Caco-2 (cell line): ENCODE results near the gene TSPAN8. TPM values are rescaled to one million over a fixed set of nuclear protein-coding genes. Genes with fewer than 3 reads are reported as not detected.

Experiments
- BruUV-seq: library from RNA; stranded (reverse); fragments of 400-500 nt; replicated peaks from 2 replicates; lab custom pipeline; 2021; lab: Mats Ljungman, UMichigan
- CTCF ChIA-PET: fragments of 300-600 bp; sonication (Branson Sonifier 250); formaldehyde crosslinking; loops from one replicate; lab custom pipeline; 2022; ENCODE audit warnings: antibody characterized with exemption; lab: Charles Lee
- POLR2A ChIA-PET: fragments of 300-600 bp; sonication (Branson Sonifier 250); formaldehyde crosslinking; loops from one replicate; lab custom pipeline; 2022; ENCODE audit warnings: antibody characterized with exemption; lab: Charles Lee
- DNase-seq, 2 experiments: peaks; one replicate each; pipeline versions ENCODE4 v3.0.0 to v3.0.0-alpha.2; 2020 to 2022
- H3K27me3 ChIP-seq: replicated peaks from 2 replicates; pipeline ENCODE4 v1.6.0; 2011; ENCODE audit warnings: low read length; ENCODE audit not compliant: control insufficient read depth, insufficient read depth
- H3K36me3 ChIP-seq: 2 replicates; pipeline ENCODE4 v1.5.1; 2011; ENCODE audit warnings: low read length; ENCODE audit not compliant: control insufficient read depth, insufficient read depth
- H3K4me1 ChIP-seq: fragments of 250-450 bp; sonication (Bioruptor Pico); 2 replicates; pipeline ENCODE4 v1.5.1; 2020; ENCODE audit warnings: mild to moderate bottlenecking
- H3K4me3 ChIP-seq: 2 replicates; pipeline ENCODE4 v1.5.1; 2011; ENCODE audit warnings: low read depth, mild to moderate bottlenecking, control low read depth, low read length
- H3K9me3 ChIP-seq: fragments of 250-450 bp; sonication (Bioruptor Pico); 2 replicates; pipeline ENCODE4 v1.5.1; 2020; ENCODE audit warnings: mild to moderate bottlenecking, moderate library complexity
- H3K27ac Mint-ChIP-seq: one replicate; pipeline ENCODE4 v1.8.0; 2022; ENCODE audit warnings: mixed read lengths; ENCODE audit not compliant: unreplicated experiment
- H3K27me3 Mint-ChIP-seq: one replicate; pipeline ENCODE4 v1.8.0; 2022; ENCODE audit warnings: mixed read lengths; ENCODE audit not compliant: insufficient read depth, unreplicated experiment
- H3K36me3 Mint-ChIP-seq: one replicate; pipeline ENCODE4 v1.8.0; 2022; ENCODE audit warnings: mild to moderate bottlenecking, mixed read lengths; ENCODE audit not compliant: insufficient read depth, unreplicated experiment
- H3K4me1 Mint-ChIP-seq: one replicate; pipeline ENCODE4 v1.8.0; 2022; ENCODE audit warnings: low read depth, mixed read lengths; ENCODE audit not compliant: unreplicated experiment
- H3K4me3 Mint-ChIP-seq: one replicate; pipeline ENCODE4 v1.8.0; 2022; ENCODE audit warnings: mild to moderate bottlenecking, moderate library complexity, mixed read lengths; ENCODE audit not compliant: unreplicated experiment
- H3K9me3 Mint-ChIP-seq: one replicate; pipeline ENCODE4 v1.8.0; 2022; ENCODE audit warnings: mixed read lengths; ENCODE audit not compliant: unreplicated experiment
- intact Hi-C: fragments of 100-400 bp; cut with micrococcal nuclease; formaldehyde crosslinking; loops from one replicate; pipeline ENCODE4 v1.10.0; 2022; ENCODE audit not compliant: unreplicated experiment
- total RNA-seq: library from RNA; stranded (reverse); gene quantifications from 2 replicates; pipeline ENCODE4 v1.2.3, GENCODE V29; 2022
- TF ChIP-seq, protein P1 (sequence below), 2 experiments: fragments of 200-600 bp in 1 of 2; IDR thresholded peaks; 1 replicate in 1 of 2; 2 replicates in 1 of 2; pipeline versions ENCODE4 v1.5.1 to v1.8.0; 2011 to 2022; ENCODE audit warnings: antibody characterized with exemption in 1 of 2, control low read depth in 1 of 2, inconsistent platforms in 1 of 2, low read depth in 1 of 2, low read length in 1 of 2, mild to moderate bottlenecking in 1 of 2, moderate library complexity in 1 of 2; ENCODE audit not compliant: insufficient read depth in 1 of 2, severe bottlenecking in 1 of 2, unreplicated experiment in 1 of 2

Gene TSPAN8
- total RNA-seq, 1 experiment from 2014 or later, result 86.4 TPM

DNA sequence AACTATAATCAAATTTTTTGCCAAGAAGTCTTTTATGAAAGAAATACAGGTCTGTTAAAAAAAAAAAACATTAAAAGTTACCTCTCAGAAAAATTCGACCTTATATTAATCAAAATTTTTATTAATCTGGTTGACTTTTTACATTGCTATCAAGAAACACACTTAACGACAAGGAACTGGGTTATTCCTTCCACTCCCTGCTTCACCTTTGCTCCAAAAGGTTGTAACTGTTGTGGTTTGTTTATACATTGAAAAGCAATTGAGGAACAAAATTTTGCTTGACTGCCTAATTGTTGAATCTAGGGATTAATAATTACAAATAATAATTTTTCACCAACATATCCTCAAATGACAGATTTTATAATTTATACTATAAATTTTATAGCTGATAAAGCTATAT, 28.4 kb downstream of the TSPAN8 start:
- no peaks in the 10 kb centered on the region for H3K9me3 Mint-ChIP-seq
- no peak for DNase-seq
- H3K27me3 ChIP-seq, result no peaks in the 10 kb centered on the region
- peaks cover 11% of the 10 kb centered on the region for H3K36me3 Mint-ChIP-seq
- no peaks in the 10 kb centered on the region for H3K9me3 ChIP-seq
- ChIA-PET POLR2A (no interaction called here), CTCF (no interaction called here)
- no peak overlapping the region for H3K4me3 ChIP-seq
- H3K4me3 Mint-ChIP-seq, result no peak overlapping the region
- no peak overlapping the region for H3K27ac Mint-ChIP-seq
- H3K4me1 ChIP-seq, result 0 out of 2 replicates have a peak, but pooled peaks cover 2% of the 10 kb centered on the region
- H3K4me1 Mint-ChIP-seq, result peaks cover 4% of the 10 kb centered on the region
- H3K27me3 Mint-ChIP-seq, result no peaks in the 10 kb centered on the region
- H3K36me3 ChIP-seq, result no peaks in the 10 kb centered on the region
- TF ChIP-seq, protein P1, sequence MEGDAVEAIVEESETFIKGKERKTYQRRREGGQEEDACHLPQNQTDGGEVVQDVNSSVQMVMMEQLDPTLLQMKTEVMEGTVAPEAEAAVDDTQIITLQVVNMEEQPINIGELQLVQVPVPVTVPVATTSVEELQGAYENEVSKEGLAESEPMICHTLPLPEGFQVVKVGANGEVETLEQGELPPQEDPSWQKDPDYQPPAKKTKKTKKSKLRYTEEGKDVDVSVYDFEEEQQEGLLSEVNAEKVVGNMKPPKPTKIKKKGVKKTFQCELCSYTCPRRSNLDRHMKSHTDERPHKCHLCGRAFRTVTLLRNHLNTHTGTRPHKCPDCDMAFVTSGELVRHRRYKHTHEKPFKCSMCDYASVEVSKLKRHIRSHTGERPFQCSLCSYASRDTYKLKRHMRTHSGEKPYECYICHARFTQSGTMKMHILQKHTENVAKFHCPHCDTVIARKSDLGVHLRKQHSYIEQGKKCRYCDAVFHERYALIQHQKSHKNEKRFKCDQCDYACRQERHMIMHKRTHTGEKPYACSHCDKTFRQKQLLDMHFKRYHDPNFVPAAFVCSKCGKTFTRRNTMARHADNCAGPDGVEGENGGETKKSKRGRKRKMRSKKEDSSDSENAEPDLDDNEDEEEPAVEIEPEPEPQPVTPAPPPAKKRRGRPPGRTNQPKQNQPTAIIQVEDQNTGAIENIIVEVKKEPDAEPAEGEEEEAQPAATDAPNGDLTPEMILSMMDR (IDR thresholded peaks at IDR 0.05; ENCODE audit: insufficient read depth in 1 of 2, low read depth in 1 of 2, low read length in 1 of 2, severe bottlenecking in 1 of 2, unreplicated experiment in 1 of 2), result no peak
- BruUV-seq, result no TSS peak
- intact Hi-C loops, result no loop called here

DNA sequence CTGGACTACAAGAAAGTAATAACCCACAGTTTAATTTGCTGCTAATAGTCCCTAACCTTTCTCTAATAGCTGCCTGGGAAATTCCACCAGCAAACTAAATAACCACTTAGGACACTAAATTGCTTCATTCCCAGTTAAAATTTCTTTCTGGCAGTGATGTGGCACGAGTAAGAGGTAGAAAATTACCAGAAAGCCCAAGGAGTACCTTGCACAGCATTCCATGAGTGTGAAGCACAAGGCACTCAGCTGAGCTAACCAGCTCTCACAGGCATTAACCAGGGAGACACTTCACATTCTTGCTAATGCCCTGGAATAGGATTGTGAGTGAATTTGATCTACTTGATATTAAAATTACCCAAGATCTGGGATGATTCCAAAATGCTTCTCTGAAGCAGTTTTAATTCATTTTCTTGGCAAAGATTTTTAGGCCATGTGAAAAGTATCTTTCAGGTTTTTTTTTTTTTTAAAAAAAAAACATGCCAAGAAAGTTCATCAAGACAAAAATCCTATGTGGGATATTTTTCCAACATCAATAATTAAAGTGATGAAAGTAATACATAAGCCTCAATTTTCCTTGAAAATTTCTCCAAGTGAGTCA, 29.5 kb downstream of the TSPAN8 start:
- Mint-ChIP-seq H3K27me3 (no peaks in the 10 kb centered on the region), H3K27ac (no peak overlapping the region), H3K9me3 (no peaks in the 10 kb centered on the region), H3K4me3 (no peak overlapping the region), H3K4me1 (no peaks in the 10 kb centered on the region), H3K36me3 (peaks cover 5% of the 10 kb centered on the region)
- intact Hi-C loops, result no loop called here
- DNase-seq, result no peak
- Histone ChIP-seq H3K36me3 (no peaks in the 10 kb centered on the region), H3K4me3 (no peak overlapping the region), H3K27me3 (no peaks in the 10 kb centered on the region), H3K4me1 (no peaks in the 10 kb centered on the region), H3K9me3 (no peaks in the 10 kb centered on the region)
- TF ChIP-seq, protein P1 (IDR thresholded peaks at IDR 0.05; ENCODE audit: insufficient read depth in 1 of 2, low read depth in 1 of 2, low read length in 1 of 2, severe bottlenecking in 1 of 2, unreplicated experiment in 1 of 2), result no peak
- CTCF ChIA-PET, result no interaction called here
- POLR2A ChIA-PET, result no interaction called here
- no TSS peak for BruUV-seq

DNA sequence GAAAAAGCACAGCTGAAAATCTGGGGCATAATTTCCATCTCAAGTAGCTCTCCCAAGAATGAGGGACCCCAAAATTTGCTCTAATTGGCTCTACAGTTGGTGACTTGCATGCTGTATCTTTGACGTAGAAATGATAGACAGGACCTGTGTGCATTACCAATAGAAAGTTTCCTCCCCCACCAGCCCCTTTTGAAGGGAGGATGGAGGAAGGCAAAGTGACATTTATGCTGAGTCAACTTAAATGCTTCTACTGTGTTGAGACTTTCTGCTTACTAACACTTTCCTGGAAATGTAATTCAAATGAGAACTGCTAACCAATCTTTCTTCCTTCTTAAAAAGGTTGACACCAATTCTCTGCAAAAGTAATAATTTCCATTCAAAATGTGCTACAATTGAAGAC, 31.9 kb downstream of the TSPAN8 start:
- DNase-seq, result no peak
- Mint-ChIP-seq H3K27me3 (no peaks in the 10 kb centered on the region), H3K4me3 (no peak overlapping the region), H3K4me1 (no peaks in the 10 kb centered on the region), H3K27ac (no peak overlapping the region), H3K9me3 (no peaks in the 10 kb centered on the region), H3K36me3 (no peaks in the 10 kb centered on the region)
- H3K4me3 ChIP-seq, result no peak overlapping the region
- H3K4me1 ChIP-seq, result no peaks in the 10 kb centered on the region
- intact Hi-C loops, result loop anchor here (1.0 kb wide), 2 partner anchors 245 to 266 kb away; no protein-coding TSS in a partner anchor
- H3K27me3 ChIP-seq, result no peaks in the 10 kb centered on the region
- H3K36me3 ChIP-seq, result no peaks in the 10 kb centered on the region
- no peaks in the 10 kb centered on the region for H3K9me3 ChIP-seq
- POLR2A ChIA-PET, result no interaction called here
- BruUV-seq, result no TSS peak
- CTCF ChIA-PET, result interaction anchor here (2.4 kb wide), 1 partner anchor 266 kb away, joined by 12 read pairs; no protein-coding TSS in a partner anchor
- TF ChIP-seq, protein P1 (IDR thresholded peaks at IDR 0.05; ENCODE audit: insufficient read depth in 1 of 2, low read depth in 1 of 2, low read length in 1 of 2, severe bottlenecking in 1 of 2, unreplicated experiment in 1 of 2), result no peak
